ENCODE measurements around the gene SLC36A1. TPM values are rescaled to one million over a fixed set of nuclear protein-coding genes. Genes with fewer than 3 reads are reported as not detected.
A peak's percentile ranks its signal among the peaks of the same experiment; 100 is the strongest.

Gene SLC36A1
- polyA plus RNA-seq, 1 donor, result 41.1 TPM

DNA sequence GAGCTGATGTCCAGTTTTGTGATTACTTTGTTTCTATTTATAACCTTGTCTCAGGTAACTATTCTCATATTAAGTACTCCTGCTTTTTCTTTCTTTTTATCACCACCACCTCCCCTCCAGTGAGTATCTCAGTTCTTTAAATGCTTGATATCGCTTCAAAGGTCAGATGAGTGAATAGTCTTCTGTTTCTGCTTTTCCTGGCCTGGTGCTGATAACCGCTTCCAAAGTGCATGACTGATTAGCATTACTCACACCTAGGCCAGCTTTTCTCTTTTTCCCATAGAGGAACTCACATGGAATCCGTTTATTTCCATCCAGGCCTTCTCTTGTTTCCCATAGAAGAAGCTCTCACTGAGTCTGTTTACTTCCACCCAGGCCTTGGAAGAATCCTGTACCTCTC is 3.2 kb downstream of the SLC36A1 start:
- no peaks in the 10 kb centered on the region for H3K9me3 ChIP-seq (ENCODE audit: control insufficient read depth, low read depth, low read length)
- H3K4me3 ChIP-seq (ENCODE audit: low read length), result no peak overlapping the region
- H3K27me3 ChIP-seq (ENCODE audit: control insufficient read depth, insufficient read depth, low read length), result no peaks in the 10 kb centered on the region
- peak; percentile 77 to 89 for DNase-seq
- no peaks in the 10 kb centered on the region for H3K36me3 ChIP-seq (ENCODE audit: control insufficient read depth, insufficient read depth, low read length)
- peaks cover 53% of the 10 kb centered on the region for H3K4me1 ChIP-seq (ENCODE audit: control insufficient read depth, insufficient read depth, low read length)
- H3K27ac ChIP-seq (ENCODE audit: low read length), result peak overlapping the region; percentile 38
- no CpG with 5 or more reads among the region's 3 CpGs for WGBS (ENCODE audit: insufficient coverage, low lambda C conversion rate)

DNA sequence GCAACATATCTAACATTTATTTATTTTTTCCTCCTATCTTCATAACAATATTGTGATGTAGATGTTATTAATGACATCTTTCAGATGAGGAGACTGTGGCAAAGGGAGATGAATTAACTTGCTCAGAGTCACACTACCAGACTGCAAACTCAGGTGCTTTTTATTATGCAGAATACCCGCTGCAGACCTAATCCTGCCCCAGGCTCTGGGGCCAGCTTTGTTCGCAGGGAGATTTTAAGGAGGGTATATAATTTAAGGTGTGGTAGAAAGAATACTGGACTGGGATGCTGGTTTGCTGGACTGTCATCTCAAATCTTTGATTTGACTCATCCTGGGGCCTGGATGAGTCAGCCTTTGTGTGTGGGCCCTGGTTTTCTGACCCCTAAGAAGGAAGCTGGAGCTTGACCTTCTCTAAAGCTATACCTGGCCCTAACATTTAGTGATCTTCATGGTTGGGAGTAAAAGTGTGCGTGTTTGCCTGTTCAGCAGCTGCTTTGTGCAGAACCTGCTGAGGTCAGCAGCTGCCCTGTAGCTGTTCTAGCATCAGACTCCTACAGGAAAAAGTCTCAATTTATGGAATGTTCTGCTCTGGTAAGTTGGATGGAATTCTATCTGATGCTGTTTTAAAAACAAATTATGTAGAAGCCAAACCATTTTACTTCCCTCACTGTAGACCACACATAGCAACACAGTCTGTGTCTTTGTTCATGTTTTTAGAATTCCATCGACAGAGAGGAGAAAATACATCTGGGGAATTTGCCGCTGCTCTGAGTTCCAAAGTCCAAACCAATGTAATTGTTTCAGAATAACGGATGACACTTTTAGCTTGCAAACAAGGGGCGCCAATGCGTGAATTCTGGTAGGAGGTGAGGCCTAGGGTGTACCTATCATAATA is 4.5 kb downstream of the SLC36A1 start:
- no CpG with 5 or more reads among the region's 8 CpGs for WGBS (ENCODE audit: insufficient coverage, low lambda C conversion rate)
- peak overlapping the region; percentile 38 for H3K27ac ChIP-seq (ENCODE audit: low read length)
- H3K4me3 ChIP-seq (ENCODE audit: low read length), result no peak overlapping the region
- peaks cover 65% of the 10 kb centered on the region for H3K4me1 ChIP-seq (ENCODE audit: control insufficient read depth, insufficient read depth, low read length)
- H3K27me3 ChIP-seq (ENCODE audit: control insufficient read depth, insufficient read depth, low read length), result no peaks in the 10 kb centered on the region
- no peaks in the 10 kb centered on the region for H3K9me3 ChIP-seq (ENCODE audit: control insufficient read depth, low read depth, low read length)
- no peaks in the 10 kb centered on the region for H3K36me3 ChIP-seq (ENCODE audit: control insufficient read depth, insufficient read depth, low read length)
- DNase-seq, result peak in 1 of 2 donors; percentile 57

DNA sequence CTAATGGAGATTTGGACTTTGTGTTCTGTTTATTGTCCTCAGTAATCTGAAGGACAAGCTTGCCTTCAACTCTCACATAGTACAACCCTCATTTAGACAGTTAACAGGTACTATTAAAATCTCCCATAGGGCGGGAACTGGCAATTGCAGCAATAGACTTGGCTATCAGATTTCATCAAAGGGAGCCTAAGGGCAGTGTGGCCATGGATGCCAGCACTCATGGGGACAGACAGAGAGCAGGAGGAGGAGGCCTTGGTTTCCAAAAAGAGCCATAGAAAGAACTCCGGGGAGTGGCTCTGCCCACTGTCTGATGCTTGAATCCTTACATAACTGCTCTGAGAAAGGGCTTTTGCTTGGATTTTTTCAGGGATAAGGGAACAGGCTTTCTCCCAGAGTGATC is 6.8 kb downstream of the SLC36A1 start:
- Histone ChIP-seq H3K4me1 (ENCODE audit: control insufficient read depth, insufficient read depth, low read length) (peaks cover 78% of the 10 kb centered on the region), H3K9me3 (ENCODE audit: control insufficient read depth, low read depth, low read length) (no peaks in the 10 kb centered on the region), H3K4me3 (ENCODE audit: low read length) (no peak overlapping the region), H3K27me3 (ENCODE audit: control insufficient read depth, insufficient read depth, low read length) (no peaks in the 10 kb centered on the region), H3K36me3 (ENCODE audit: control insufficient read depth, insufficient read depth, low read length) (no peaks in the 10 kb centered on the region), H3K27ac (ENCODE audit: low read length) (peak overlapping the region; percentile 80)
- peak; percentile 66 to 82 for DNase-seq
- WGBS (ENCODE audit: insufficient coverage, low lambda C conversion rate), result no CpG with 5 or more reads among the region's 2 CpGs

DNA sequence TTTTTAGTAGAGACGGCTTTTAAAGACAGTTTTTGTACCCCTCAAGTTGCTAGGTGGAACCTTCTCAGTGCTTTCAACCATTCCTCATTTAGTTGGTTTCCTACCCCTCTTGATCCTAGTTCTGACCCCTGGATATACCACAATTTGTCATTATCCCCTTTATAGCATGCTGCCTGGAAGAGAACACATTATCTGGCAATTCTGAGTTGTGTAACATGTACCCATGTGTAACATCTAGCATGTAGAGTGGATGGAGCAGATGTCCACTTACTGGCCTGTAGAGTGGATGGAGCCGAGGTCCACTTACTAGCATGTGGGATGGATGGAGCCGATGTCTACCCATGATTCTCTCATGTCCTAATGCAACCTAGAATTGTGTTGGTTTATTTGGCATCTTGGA is 7.5 kb downstream of the SLC36A1 start:
- H3K4me1 ChIP-seq (ENCODE audit: control insufficient read depth, insufficient read depth, low read length), result peaks cover 76% of the 10 kb centered on the region
- peak overlapping the region; percentile 80 for H3K27ac ChIP-seq (ENCODE audit: low read length)
- H3K4me3 ChIP-seq (ENCODE audit: low read length), result no peak overlapping the region
- DNase-seq, result no peak
- H3K27me3 ChIP-seq (ENCODE audit: control insufficient read depth, insufficient read depth, low read length), result no peaks in the 10 kb centered on the region
- WGBS (ENCODE audit: insufficient coverage, low lambda C conversion rate), result no CpG with 5 or more reads among the region's 3 CpGs
- no peaks in the 10 kb centered on the region for H3K36me3 ChIP-seq (ENCODE audit: control insufficient read depth, insufficient read depth, low read length)
- no peaks in the 10 kb centered on the region for H3K9me3 ChIP-seq (ENCODE audit: control insufficient read depth, low read depth, low read length)

DNA sequence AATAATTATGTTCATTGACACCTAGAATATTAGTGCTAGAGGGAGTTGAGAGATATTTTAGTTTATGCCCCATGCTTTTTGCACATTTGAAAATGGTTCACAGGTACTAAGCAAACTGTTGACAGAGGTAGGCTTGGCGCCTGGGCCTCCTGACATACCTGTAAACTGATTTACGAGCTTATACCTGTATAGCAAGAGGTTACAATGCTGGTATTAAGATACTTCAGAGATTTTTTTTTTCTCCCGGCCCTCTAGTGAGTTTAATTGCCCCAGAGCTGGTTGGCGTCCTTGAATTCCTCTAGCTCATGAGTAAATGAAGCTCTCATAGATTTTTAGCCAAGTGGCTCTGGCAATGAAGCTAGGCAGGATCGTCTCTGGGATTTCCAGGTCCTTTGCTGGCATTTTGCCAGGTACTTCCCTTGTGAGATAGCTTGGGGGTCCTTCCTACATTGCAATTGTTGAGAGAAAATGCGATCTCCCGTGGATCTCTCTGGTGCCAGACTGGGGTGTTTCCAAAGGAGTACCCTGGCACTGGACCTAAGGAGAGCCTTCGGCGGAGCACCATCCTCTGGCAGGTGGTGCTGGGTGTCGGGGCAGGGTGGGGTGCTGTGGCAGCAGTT is 9.0 kb downstream of the SLC36A1 start:
- Histone ChIP-seq H3K4me1 (ENCODE audit: control insufficient read depth, insufficient read depth, low read length) (peaks cover 65% of the 10 kb centered on the region), H3K4me3 (ENCODE audit: low read length) (no peak overlapping the region), H3K27ac (ENCODE audit: low read length) (peak overlapping the region; percentile 30), H3K36me3 (ENCODE audit: control insufficient read depth, insufficient read depth, low read length) (peaks cover 2% of the 10 kb centered on the region), H3K27me3 (ENCODE audit: control insufficient read depth, insufficient read depth, low read length) (no peaks in the 10 kb centered on the region), H3K9me3 (ENCODE audit: control insufficient read depth, low read depth, low read length) (no peaks in the 10 kb centered on the region)
- peak in 1 of 2 donors; percentile 47 for DNase-seq
- no CpG with 5 or more reads among the region's 10 CpGs for WGBS (ENCODE audit: insufficient coverage, low lambda C conversion rate)

DNA sequence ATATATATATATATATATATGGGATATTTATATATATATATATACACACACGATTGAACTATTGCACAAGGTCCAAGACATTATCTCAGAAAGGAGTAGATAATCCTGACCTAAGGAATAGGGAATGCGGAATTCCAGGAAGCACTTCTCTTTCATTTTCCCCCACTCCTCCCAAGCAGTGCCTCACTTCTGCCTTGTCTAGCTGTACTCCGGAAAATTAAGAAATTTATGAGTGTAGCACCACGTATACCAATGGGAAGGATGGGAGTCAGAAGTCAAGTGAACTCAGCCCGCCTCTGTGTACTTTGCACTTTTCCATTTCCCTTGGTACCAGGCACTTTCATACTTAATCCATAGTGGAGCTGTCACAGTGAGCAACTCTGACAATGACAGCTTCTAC is 10.9 kb downstream of the SLC36A1 start:
- DNase-seq, result peak; percentile 86 to 94
- no peaks in the 10 kb centered on the region for H3K9me3 ChIP-seq (ENCODE audit: control insufficient read depth, low read depth, low read length)
- WGBS (ENCODE audit: insufficient coverage, low lambda C conversion rate), result no CpG with 5 or more reads among the region's 5 CpGs
- H3K4me1 ChIP-seq (ENCODE audit: control insufficient read depth, insufficient read depth, low read length), result peaks cover 53% of the 10 kb centered on the region
- H3K27ac ChIP-seq (ENCODE audit: low read length), result peak overlapping the region; percentile 78
- peak overlapping the region; percentile 23 for H3K4me3 ChIP-seq (ENCODE audit: low read length)
- peaks cover 6% of the 10 kb centered on the region for H3K36me3 ChIP-seq (ENCODE audit: control insufficient read depth, insufficient read depth, low read length)
- no peaks in the 10 kb centered on the region for H3K27me3 ChIP-seq (ENCODE audit: control insufficient read depth, insufficient read depth, low read length)

DNA sequence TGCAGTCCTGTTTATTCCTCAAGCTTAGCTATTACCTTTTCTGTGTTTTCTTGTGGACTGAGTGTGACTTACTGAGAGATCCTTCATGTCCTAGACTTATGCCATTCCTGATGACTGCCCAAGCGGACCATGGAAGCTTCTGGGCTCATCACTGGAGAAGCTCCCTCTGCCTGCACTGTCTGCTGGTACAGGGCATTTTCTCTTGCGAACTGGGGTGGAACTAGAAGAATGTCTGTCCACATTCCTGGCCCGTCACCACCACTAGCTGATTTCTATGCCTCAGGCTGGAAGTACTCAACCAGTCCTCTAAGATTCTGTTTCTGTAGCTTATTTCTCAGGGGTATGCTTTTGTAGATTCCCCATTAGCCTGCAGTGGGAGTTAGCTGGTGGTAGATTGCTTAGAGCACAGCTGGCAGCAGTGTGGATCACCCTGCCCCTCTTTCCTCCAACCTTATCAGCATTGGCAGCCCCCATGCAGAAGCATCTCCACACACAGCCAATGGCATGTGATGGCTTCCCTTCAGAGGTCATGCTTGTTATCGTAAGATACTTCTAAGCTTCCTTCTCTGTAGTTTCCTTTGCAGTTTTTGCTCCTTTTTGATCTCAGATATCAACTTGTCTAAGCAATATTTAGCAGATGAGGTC is 12.4 kb downstream of the SLC36A1 start:
- Histone ChIP-seq H3K4me3 (ENCODE audit: low read length) (no peak overlapping the region), H3K36me3 (ENCODE audit: control insufficient read depth, insufficient read depth, low read length) (peaks cover 18% of the 10 kb centered on the region), H3K4me1 (ENCODE audit: control insufficient read depth, insufficient read depth, low read length) (peaks cover 44% of the 10 kb centered on the region), H3K9me3 (ENCODE audit: control insufficient read depth, low read depth, low read length) (no peaks in the 10 kb centered on the region), H3K27ac (ENCODE audit: low read length) (peak overlapping the region; percentile 78), H3K27me3 (ENCODE audit: control insufficient read depth, insufficient read depth, low read length) (no peaks in the 10 kb centered on the region)
- peak in 1 of 2 donors; percentile 36 for DNase-seq
- WGBS (ENCODE audit: insufficient coverage, low lambda C conversion rate), result no CpG with 5 or more reads among the region's 4 CpGs

DNA sequence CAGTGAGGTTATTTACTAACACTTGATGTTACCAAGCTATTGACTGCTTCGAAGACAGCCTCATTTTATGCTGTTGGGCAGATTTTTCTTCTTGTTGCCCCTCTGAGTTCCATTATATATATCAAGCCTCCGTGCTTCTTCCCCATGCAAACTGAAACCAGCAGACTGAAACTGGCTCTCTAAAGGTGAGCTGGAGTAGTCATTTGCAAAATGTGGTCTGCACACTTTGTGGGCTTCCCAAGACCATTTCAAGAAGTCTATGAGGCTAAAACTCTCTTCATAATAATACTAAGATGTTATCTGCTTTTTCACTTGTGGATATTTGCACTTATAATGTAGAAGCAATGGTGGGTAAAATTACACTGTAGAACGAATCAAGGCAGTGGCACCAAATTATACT is 13.9 kb downstream of the SLC36A1 start:
- 100% methylated on average over 1 of the region's 3 CpGs for WGBS (ENCODE audit: insufficient coverage, low lambda C conversion rate)
- Histone ChIP-seq H3K4me1 (ENCODE audit: control insufficient read depth, insufficient read depth, low read length) (peaks cover 30% of the 10 kb centered on the region), H3K4me3 (ENCODE audit: low read length) (no peak overlapping the region), H3K27me3 (ENCODE audit: control insufficient read depth, insufficient read depth, low read length) (no peaks in the 10 kb centered on the region), H3K36me3 (ENCODE audit: control insufficient read depth, insufficient read depth, low read length) (peaks cover 33% of the 10 kb centered on the region), H3K9me3 (ENCODE audit: control insufficient read depth, low read depth, low read length) (no peaks in the 10 kb centered on the region), H3K27ac (ENCODE audit: low read length) (no peak overlapping the region)
- no peak for DNase-seq

DNA sequence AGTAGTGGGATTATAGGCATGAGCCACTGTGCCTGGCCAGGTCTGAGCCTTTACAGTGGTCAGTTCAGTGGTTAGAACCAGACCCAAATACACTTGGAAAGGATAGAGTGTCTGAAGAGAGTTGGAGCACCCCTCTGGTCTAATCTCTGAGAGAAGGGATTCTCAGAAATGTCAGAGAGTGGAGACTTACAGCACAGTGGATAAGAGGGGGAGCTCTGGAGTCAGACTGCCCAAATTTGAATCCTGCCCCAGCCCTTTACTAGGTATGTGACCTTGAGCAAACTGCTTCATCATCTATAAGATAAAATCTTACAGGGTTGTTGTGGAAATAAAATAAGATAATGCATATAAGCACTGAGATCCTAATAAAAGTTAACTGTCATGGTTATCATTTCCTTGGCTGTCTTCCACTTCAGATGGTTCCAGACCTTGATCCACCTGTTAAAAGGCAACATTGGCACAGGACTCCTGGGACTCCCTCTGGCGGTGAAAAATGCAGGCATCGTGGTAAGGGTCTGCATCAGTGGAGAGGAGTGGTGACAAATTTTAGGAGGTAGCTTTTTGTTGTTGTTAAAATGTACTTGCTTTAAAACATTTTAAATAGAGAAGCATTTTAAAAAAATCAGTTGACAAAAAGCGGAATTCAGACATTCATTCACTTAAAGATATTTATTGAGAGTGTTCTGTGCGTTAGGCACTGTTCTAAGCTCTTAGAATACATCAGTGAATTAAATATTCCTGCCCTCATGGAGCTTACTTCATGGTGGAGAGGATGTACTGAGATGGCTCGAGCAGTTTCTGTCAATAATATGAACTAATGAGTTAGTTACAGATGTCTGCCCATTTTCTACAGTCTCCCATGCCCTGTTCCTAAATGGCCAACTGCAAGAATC is 16.0 kb downstream of the SLC36A1 start:
- Histone ChIP-seq H3K36me3 (ENCODE audit: control insufficient read depth, insufficient read depth, low read length) (peaks cover 50% of the 10 kb centered on the region), H3K27me3 (ENCODE audit: control insufficient read depth, insufficient read depth, low read length) (no peaks in the 10 kb centered on the region), H3K9me3 (ENCODE audit: control insufficient read depth, low read depth, low read length) (no peaks in the 10 kb centered on the region), H3K4me1 (ENCODE audit: control insufficient read depth, insufficient read depth, low read length) (peaks cover 16% of the 10 kb centered on the region), H3K4me3 (ENCODE audit: low read length) (no peak overlapping the region), H3K27ac (ENCODE audit: low read length) (no peak overlapping the region)
- DNase-seq, result peak in 1 of 2 donors; percentile 33
- 100% methylated on average over 1 of the region's 5 CpGs for WGBS (ENCODE audit: insufficient coverage, low lambda C conversion rate)

DNA sequence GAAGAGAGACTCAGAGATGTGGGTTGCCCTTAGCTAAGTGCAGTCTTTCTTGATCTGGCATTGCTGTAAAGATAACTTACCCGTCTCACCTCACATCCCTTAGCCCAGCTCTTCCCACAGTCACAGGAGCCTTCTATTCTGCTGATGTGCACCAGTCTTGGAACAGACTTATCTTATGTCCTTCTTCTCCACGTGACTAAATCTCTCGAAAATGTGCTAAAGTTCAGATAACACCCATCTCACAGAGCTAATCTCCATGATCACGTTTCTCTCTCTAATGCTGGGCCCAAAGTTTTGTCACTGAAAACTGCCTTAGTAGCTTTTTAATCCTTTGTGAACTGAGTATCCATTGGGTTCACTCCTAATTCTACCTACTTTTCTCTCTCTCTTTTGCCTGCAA is 16.7 kb downstream of the SLC36A1 start:
- 77% methylated on average over 3 of the region's 4 CpGs for WGBS (ENCODE audit: insufficient coverage, low lambda C conversion rate)

More for the DNA sequence above, 16.7 kb downstream of the SLC36A1 start:
- no peak overlapping the region for H3K4me3 ChIP-seq (ENCODE audit: low read length)
- H3K27ac ChIP-seq (ENCODE audit: low read length), result no peak overlapping the region
- no peaks in the 10 kb centered on the region for H3K27me3 ChIP-seq (ENCODE audit: control insufficient read depth, insufficient read depth, low read length)
- no peak for DNase-seq
- peaks cover 9% of the 10 kb centered on the region for H3K4me1 ChIP-seq (ENCODE audit: control insufficient read depth, insufficient read depth, low read length)
- H3K9me3 ChIP-seq (ENCODE audit: control insufficient read depth, low read depth, low read length), result no peaks in the 10 kb centered on the region
- H3K36me3 ChIP-seq (ENCODE audit: control insufficient read depth, insufficient read depth, low read length), result peaks cover 56% of the 10 kb centered on the region

Data from large intestine (tissue), 3 donors.